ENCODE measurements around the gene FNBP1.
"Not testable (repeated sequence)": the region's sequence is repeated elsewhere in the genome, so short reads cannot be mapped to it uniquely, and the experiment has no call there.

Gene FNBP1

GRCh38 chr9:129999141-129999510 is 43.9 kb downstream of the FNBP1 start:
- peak overlapping the region; percentile 20; the same call in 1 of the 2 replicates for H3K4me3 ChIP-seq (ENCODE audit: low read depth, low read length)
- no peak for TF ChIP-seq CTCF (IDR thresholded peaks at IDR 0.05; ENCODE audit: low read depth, low read length, missing control alignments)
- no peak for DNase-seq (ENCODE audit: low read depth)

DNA sequence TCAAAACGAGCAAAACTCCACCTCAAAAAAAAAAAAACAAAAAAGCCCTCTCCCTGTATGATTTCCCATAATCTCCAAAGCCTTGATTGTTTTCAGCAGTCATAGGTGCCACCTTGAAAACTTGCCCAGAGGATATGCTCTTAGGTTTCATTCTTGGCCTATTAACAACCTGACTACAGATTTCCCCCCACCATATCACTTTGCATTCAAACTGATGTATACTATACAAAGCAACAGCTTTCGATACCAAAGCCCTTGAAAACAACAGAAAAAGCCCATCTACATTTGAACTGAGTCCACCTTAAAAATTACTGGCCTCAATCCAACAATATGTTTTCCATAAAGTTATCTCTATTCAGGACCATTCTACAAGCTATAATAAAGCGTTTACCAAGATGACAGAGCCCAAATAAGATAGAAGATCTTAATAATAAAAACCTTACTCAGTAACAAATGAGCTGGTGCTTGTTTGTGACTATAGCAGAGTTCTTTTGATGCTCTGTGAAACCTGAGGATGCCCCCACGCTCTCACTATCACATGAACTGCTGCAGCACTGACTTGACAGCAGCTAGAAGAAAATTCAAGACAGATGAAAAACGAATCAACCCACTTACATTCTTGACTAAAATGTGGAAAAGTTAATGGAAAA is 44.4 kb downstream of the FNBP1 start:
- no peak for DNase-seq (ENCODE audit: low read depth)
- H3K4me3 ChIP-seq (ENCODE audit: low read depth, low read length): peak overlapping the region; percentile 3; the same call in 1 of the 2 replicates
- TF ChIP-seq CTCF (IDR thresholded peaks at IDR 0.05; ENCODE audit: low read depth, low read length, missing control alignments): no peak

GRCh38 chr9:129997706-129998105 is 45.3 kb downstream of the FNBP1 start:
- not testable (repeated sequence) for DNase-seq (ENCODE audit: low read depth)
- peak overlapping the region; percentile 7; the same call in 1 of the 2 replicates for H3K4me3 ChIP-seq (ENCODE audit: low read depth, low read length)

- TF ChIP-seq CTCF (IDR thresholded peaks at IDR 0.05; ENCODE audit: low read depth, low read length, missing control alignments): no peak
- DNase-seq (ENCODE audit: low read depth): no peak
- peak overlapping the region; percentile 45 for H3K4me3 ChIP-seq (ENCODE audit: low read depth, low read length)
Measured at GRCh38 chr9:129996161-129996830, 46.7 kb downstream of the FNBP1 start.

- H3K4me3 ChIP-seq (ENCODE audit: low read depth, low read length): peak overlapping the region; percentile 45
- no peak for DNase-seq (ENCODE audit: low read depth)
- TF ChIP-seq CTCF (IDR thresholded peaks at IDR 0.05; ENCODE audit: low read depth, low read length, missing control alignments): no peak
Measured at GRCh38 chr9:129995409-129996160, 47.4 kb downstream of the FNBP1 start.

DNA sequence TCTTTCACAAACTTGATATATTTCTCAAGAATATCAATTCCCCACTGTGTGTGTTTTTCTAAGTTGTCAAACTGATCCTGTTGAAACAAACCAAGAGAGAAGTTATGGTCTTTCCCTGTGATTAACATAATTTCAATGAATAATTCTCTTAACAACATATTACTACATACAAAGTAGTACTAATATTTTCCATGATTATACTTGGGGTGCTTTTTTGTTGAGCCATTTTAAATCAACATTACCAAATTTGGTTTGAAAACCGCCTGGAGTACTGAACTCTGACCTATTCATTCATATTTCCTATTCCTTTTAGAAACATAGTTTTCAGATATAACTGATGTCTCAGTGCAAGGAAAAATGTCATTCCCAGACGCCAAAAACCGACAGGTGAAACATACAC is 48.1 kb downstream of the FNBP1 start:
- DNase-seq (ENCODE audit: low read depth): no peak
- H3K4me3 ChIP-seq (ENCODE audit: low read depth, low read length): no peak overlapping the region; the same call in 1 of the 2 replicates
- TF ChIP-seq CTCF (IDR thresholded peaks at IDR 0.05; ENCODE audit: low read depth, low read length, missing control alignments): no peak

- not testable (repeated sequence) for H3K4me3 ChIP-seq (ENCODE audit: low read depth, low read length); DNase-seq (ENCODE audit: low read depth)
Measured at GRCh38 chr9:129991139-129991538, 51.9 kb downstream of the FNBP1 start.

Measured in GM12864 (cell line).